Measurements from ENCODE around the gene CTXND2. TPM values are rescaled to one million over a fixed set of nuclear protein-coding genes. Genes with fewer than 3 reads are reported as not detected.
A peak's percentile ranks its signal among the peaks of the same experiment; 100 is the strongest.
"Not testable (repeated sequence)": the region's sequence is repeated elsewhere in the genome, so short reads cannot be mapped to it uniquely, and the experiment has no call there.

Gene CTXND2
- polyA plus RNA-seq, 3 donors = not detected

DNA sequence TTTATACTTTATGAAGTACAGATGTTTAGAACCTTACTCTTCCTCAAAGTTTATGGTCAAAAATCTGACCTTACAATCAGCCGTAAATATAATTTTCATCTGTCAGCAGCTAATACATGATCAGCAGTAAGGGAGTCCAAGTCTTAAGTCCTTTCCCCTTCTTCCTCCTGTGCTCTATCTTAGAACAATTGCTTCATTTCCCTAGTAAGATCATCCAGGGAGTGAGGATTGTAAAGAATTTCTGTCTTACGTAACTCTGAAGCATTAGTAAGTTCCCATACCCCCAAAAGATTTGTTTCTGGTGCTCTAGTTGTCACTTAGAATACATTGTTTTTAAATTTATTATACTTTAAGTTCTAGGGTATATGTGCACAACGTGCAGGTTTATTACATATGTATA is 41.4 kb downstream of the CTXND2 start:
- peaks cover 19% of the 10 kb centered on the region for H3K4me1 Mint-ChIP-seq
- Histone ChIP-seq H4K20me1 (ENCODE audit: insufficient read depth, low read length) (peaks cover 17% of the 10 kb centered on the region), H3K4me1 (ENCODE audit: control insufficient read depth in 1 of 2, insufficient read depth in 2 of 2, low read length in 2 of 2) (peaks cover 19 to 27% of the 10 kb centered on the region in 2 donors), H3K9me3 (replicated peaks in 1 of 2; ENCODE audit: control insufficient read depth in 1 of 2, insufficient read depth in 1 of 2, low read length in 2 of 2) (peaks cover 10 to 13% of the 10 kb centered on the region in 2 donors), H3K36me3 (replicated peaks in 1 of 2; ENCODE audit: control insufficient read depth in 1 of 2, insufficient read depth in 2 of 2, low read length in 2 of 2) (peaks cover 45 to 52% of the 10 kb centered on the region in 2 donors), H3K4me3 (replicated peaks in 1 of 3; ENCODE audit: low read depth in 2 of 3, low read length in 3 of 3) (peak overlapping the region in 1 of 3 experiments; percentile 88), H2AFZ (ENCODE audit: insufficient read depth, low read depth, low read length, poor library complexity, severe bottlenecking) (no peak overlapping the region), H3K27ac (ENCODE audit: low read depth in 1 of 2, low read length in 2 of 2) (peak overlapping the region in 1 of 2 donors; percentile 92), H3K4me2 (replicated peaks; ENCODE audit: extremely low read depth, low read length, poor library complexity, severe bottlenecking) (no peak overlapping the region), H3K9ac (ENCODE audit: insufficient read depth, low read length, poor library complexity, severe bottlenecking) (no peak overlapping the region), H3K79me2 (ENCODE audit: insufficient read depth, low read length) (peaks cover 57% of the 10 kb centered on the region), H3K27me3 (ENCODE audit: control insufficient read depth in 2 of 2, insufficient read depth in 2 of 2, low read length in 2 of 2) (no peaks in the 10 kb centered on the region)
- intact Hi-C loops (cut with micrococcal nuclease) = loop anchor here (5.0 to 10.0 kb wide), 4 partner anchors 47 to 163 kb away; partner anchors contain the start of genes CERS2 (in 1 of the 2), CTSS (in 1 of the 2), MINDY1 (in 1 of the 2) and PRUNE1 (in 1 of the 2)
- peaks cover 33 to 56% of the 10 kb centered on the region in 2 donors for H3K36me3 Mint-ChIP-seq
- TF ChIP-seq CTCF (IDR thresholded peaks at IDR 0.05) = no peak
- peak overlapping the region in 4 of 7 donors; percentile 7 to 99 (median 72) for H3K27ac Mint-ChIP-seq
- peaks cover 3 to 20% (median 13%) of the 10 kb centered on the region in 7 donors for H3K9me3 Mint-ChIP-seq
- no peak for DNase-seq
- H3K4me3 Mint-ChIP-seq = no peak overlapping the region
- peaks cover 0 to 3% (median 1%) of the 10 kb centered on the region in 3 donors for H3K27me3 Mint-ChIP-seq (ENCODE audit: low read depth in 3 of 3)
- no CpG with 5 or more reads among the region's 3 CpGs for WGBS (ENCODE audit: insufficient coverage)

DNA sequence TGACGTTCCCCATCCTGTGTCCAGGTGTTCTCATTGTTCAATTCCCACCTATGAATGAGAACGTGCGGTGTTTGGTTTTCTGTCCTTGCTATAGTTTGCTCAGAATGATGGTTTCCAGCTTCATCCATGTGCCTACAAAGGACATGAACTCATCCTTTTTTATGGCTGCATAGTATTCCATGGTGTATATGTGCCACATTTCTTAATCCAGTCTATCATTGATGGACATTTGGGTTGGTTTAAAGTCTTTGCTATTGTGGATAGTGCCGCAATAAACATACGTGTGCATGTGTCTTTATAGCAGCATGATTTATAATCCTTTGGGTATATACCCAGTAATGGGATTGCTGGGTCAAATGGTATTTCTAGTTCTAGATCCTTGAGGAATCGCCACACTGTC is 41.8 kb downstream of the CTXND2 start:
- H3K79me2 ChIP-seq (ENCODE audit: insufficient read depth, low read length) = peaks cover 62% of the 10 kb centered on the region
- H3K4me3 ChIP-seq (replicated peaks in 1 of 3; ENCODE audit: low read depth in 2 of 3, low read length in 3 of 3); H3K27me3 ChIP-seq (ENCODE audit: control insufficient read depth in 2 of 2, insufficient read depth in 2 of 2, low read length in 2 of 2); H3K27me3 Mint-ChIP-seq (ENCODE audit: low read depth in 3 of 3); H3K27ac Mint-ChIP-seq; H3K4me3 Mint-ChIP-seq; H3K27ac ChIP-seq (ENCODE audit: low read depth in 1 of 2, low read length in 2 of 2); H3K4me2 ChIP-seq (replicated peaks; ENCODE audit: extremely low read depth, low read length, poor library complexity, severe bottlenecking); H2AFZ ChIP-seq (ENCODE audit: insufficient read depth, low read depth, low read length, poor library complexity, severe bottlenecking); H3K9ac ChIP-seq (ENCODE audit: insufficient read depth, low read length, poor library complexity, severe bottlenecking); DNase-seq: not testable (repeated sequence)
- Mint-ChIP-seq H3K4me1 (peaks cover 19% of the 10 kb centered on the region), H3K9me3 (peaks cover 3 to 20% (median 13%) of the 10 kb centered on the region in 7 donors), H3K36me3 (peaks cover 33 to 59% of the 10 kb centered on the region in 2 donors)
- peaks cover 10 to 13% of the 10 kb centered on the region in 2 donors for H3K9me3 ChIP-seq (replicated peaks in 1 of 2; ENCODE audit: control insufficient read depth in 1 of 2, insufficient read depth in 1 of 2, low read length in 2 of 2)
- peaks cover 45 to 57% of the 10 kb centered on the region in 2 donors for H3K36me3 ChIP-seq (replicated peaks in 1 of 2; ENCODE audit: control insufficient read depth in 1 of 2, insufficient read depth in 2 of 2, low read length in 2 of 2)
- intact Hi-C loops (cut with micrococcal nuclease) = loop anchor here (5.0 to 10.0 kb wide), 4 partner anchors 46 to 164 kb away; partner anchors contain the start of genes CERS2 (in 1 of the 2), CTSS (in 1 of the 2), MINDY1 (in 1 of the 2) and PRUNE1 (in 1 of the 2)
- WGBS (ENCODE audit: insufficient coverage) = no CpG with 5 or more reads among the region's 6 CpGs
- H3K4me1 ChIP-seq (ENCODE audit: control insufficient read depth in 1 of 2, insufficient read depth in 2 of 2, low read length in 2 of 2) = peaks cover 19 to 27% of the 10 kb centered on the region in 2 donors
- peaks cover 19% of the 10 kb centered on the region for H4K20me1 ChIP-seq (ENCODE audit: insufficient read depth, low read length)
